22Rv1 (cell line): ENCODE measurements around the gene NAGK.
"Not testable (repeated sequence)": the region's sequence is repeated elsewhere in the genome, so short reads cannot be mapped to it uniquely, and the experiment has no call there.

Experiments
- H3K27ac ChIP-seq: fragments of 450-650 bp; 2 replicates; pipeline ENCODE4 v1.5.1; 2017
- ZFX ChIP-seq: fragments of 450-650 bp; IDR thresholded peaks from 2 replicates; pipeline ENCODE4 v1.6.1; 2017; ENCODE audit warnings: antibody characterized with exemption, borderline replicate concordance
- TF ChIP-seq, protein P1 (sequence below): fragments of 450-650 bp; IDR thresholded peaks from 2 replicates; pipeline ENCODE4 v1.5.1; 2017; ENCODE audit warnings: mild to moderate bottlenecking

The NAGK gene

DNA sequence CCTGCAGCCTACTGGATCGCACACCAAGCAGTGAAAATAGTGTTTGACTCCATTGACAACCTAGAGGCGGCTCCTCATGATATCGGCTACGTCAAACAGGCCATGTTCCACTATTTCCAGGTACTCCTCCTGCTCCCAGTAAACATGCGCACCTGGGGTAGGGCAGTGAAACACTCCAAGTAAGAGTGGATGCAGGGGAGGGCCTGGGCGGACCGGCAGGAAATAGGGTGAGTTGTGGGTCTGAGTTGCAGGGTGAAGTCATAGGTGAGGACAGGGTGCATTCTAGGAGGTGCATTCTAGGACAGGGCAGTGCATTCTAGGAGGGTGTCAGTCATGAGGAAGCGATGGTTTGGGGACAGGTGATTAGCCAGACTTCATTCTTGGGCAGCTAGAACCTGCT lies 5.0 kb downstream of the NAGK start:
- TF ChIP-seq, protein P1, sequence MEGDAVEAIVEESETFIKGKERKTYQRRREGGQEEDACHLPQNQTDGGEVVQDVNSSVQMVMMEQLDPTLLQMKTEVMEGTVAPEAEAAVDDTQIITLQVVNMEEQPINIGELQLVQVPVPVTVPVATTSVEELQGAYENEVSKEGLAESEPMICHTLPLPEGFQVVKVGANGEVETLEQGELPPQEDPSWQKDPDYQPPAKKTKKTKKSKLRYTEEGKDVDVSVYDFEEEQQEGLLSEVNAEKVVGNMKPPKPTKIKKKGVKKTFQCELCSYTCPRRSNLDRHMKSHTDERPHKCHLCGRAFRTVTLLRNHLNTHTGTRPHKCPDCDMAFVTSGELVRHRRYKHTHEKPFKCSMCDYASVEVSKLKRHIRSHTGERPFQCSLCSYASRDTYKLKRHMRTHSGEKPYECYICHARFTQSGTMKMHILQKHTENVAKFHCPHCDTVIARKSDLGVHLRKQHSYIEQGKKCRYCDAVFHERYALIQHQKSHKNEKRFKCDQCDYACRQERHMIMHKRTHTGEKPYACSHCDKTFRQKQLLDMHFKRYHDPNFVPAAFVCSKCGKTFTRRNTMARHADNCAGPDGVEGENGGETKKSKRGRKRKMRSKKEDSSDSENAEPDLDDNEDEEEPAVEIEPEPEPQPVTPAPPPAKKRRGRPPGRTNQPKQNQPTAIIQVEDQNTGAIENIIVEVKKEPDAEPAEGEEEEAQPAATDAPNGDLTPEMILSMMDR = no peak
- TF ChIP-seq ZFX = no peak
- H3K27ac ChIP-seq = no peak overlapping the region

GRCh38 chr2:71074893-71075395 lies 6.5 kb downstream of the NAGK start:
- H3K27ac ChIP-seq = no peak overlapping the region
- no peak for TF ChIP-seq ZFX
- TF ChIP-seq, protein P1 = no peak

- TF ChIP-seq ZFX = no peak
- TF ChIP-seq, protein P1 = no peak
- no peak overlapping the region for H3K27ac ChIP-seq
Measured at GRCh38 chr2:71078624-71079023, 10.2 kb downstream of the NAGK start.

- TF ChIP-seq, protein P1 = no peak
- TF ChIP-seq ZFX = no peak
- H3K27ac ChIP-seq = no peak overlapping the region
Measured at GRCh38 chr2:71082402-71083252, 14.2 kb downstream of the NAGK start.

DNA sequence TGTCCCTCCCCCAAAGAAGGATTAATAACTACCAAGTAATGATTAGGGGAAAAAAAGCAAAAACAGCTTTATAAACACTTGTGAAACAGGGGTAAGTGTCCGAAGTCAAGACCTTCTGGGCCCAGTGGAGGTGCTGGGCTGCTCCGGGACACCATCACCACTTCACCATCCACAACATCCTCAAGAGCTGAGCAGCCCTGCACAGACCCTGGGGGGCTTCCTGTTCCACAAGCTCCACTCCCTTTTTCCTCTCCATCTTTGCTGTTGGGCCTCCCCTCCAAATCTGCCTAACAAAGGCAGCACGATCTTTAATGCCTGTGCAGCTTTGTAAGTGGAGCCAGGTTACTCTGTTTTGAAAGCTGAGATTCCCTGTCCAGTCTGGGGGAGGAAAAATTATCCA lies 14.8 kb downstream of the NAGK start:
- H3K27ac ChIP-seq = not testable (repeated sequence)

GRCh38 chr2:71083752-71084312 lies 15.4 kb downstream of the NAGK start:
- not testable (repeated sequence) for H3K27ac ChIP-seq

GRCh38 chr2:71085325-71086003 lies 17.0 kb downstream of the NAGK start:
- H3K27ac ChIP-seq = not testable (repeated sequence)

DNA sequence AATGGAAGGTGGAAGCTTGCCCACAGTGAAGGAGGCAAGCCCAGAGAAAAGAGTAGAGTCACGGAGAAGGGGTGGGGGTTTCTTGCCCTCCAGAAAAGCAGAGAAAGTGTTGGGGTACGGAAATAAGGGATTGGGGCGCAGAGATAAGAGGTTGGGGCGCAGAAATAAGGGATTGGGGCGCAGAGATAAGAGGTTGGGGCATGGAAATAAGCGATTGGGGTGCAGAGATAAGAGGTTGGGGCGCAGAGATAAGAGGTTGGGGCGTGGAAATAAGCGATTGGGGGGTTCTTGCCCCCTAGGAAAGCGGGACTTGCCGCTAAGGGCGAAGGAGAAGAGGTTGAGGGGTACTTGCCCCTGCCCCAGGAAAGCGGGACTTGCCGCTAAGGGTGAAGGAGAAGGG lies 21.0 kb downstream of the NAGK start:
- H3K27ac ChIP-seq = not testable (repeated sequence)

GRCh38 chr2:71091808-71092207 lies 23.4 kb downstream of the NAGK start:
- H3K27ac ChIP-seq = not testable (repeated sequence)

- H3K27ac ChIP-seq = not testable (repeated sequence)
Measured at GRCh38 chr2:71092491-71093260, 24.2 kb downstream of the NAGK start.
